ENCODE measurements around the gene IL34.

- TF ChIP-seq POLR2AphosphoS5 (IDR thresholded peaks at IDR 0.05; ENCODE audit: low read depth) (no peak), REST (IDR thresholded peaks at IDR 0.05; ENCODE audit: unreplicated experiment) (no peak), CTCF (conservative IDR thresholded peaks at IDR 0.05; ENCODE audit: low read depth in 2 of 2) (no peak), CREB1 (CRISPR knock-in tag; IDR thresholded peaks at IDR 0.05; ENCODE audit: low read depth) (no peak)
These were observed 9.8 kb downstream of the IL34 start for GRCh38 chr16:70656065-70656711.

All from GM23338 (cell line).